Endothelial cell of umbilical vein (primary cell): Measurements from ENCODE around the gene FAM120A. TPM values are rescaled to one million over a fixed set of nuclear protein-coding genes. Genes with fewer than 3 reads are reported as not detected.

ENCODE experiments used
- BruUV-seq: library from RNA; stranded (reverse); fragments of 400-500 nt; replicated peaks from 2 replicates; lab custom pipeline; 2021; lab: Mats Ljungman, UMichigan
- CTCF ChIA-PET: fragments of 300-600, 350-600 bp; sonication (Branson Sonifier 250); formaldehyde crosslinking; loops from one replicate; lab custom pipeline; 2021; ENCODE audit warnings: antibody characterized with exemption, inconsistent platforms; lab: Charles Lee
- POLR2A ChIA-PET: fragments of 300-600, 350-600 bp; sonication (Branson Sonifier 250); formaldehyde crosslinking; loops from one replicate; lab custom pipeline; 2021; ENCODE audit warnings: antibody characterized with exemption, inconsistent platforms; lab: Charles Lee
- DNase-seq: peaks from one replicate; pipeline ENCODE4 v3.0.0-alpha.2; 2011; ENCODE audit warnings: low read depth, low spot score
- FAIRE-seq: peaks from 2 replicates; lab custom pipeline; 2011; peaks lifted over from hg19 to GRCh38; lab: Jason Lieb, UNC
- H2AFZ ChIP-seq: 2 replicates; pipeline ENCODE4 v1.6.0; 2012; ENCODE audit warnings: low read depth, low read length, control low read depth, inconsistent platforms
- H3K27ac ChIP-seq: 2 replicates; pipeline ENCODE4 v1.5.1; 2011; ENCODE audit warnings: low read depth, mild to moderate bottlenecking, control low read depth, low read length, moderate library complexity; ENCODE audit not compliant: insufficient read depth
- H3K27me3 ChIP-seq, 2 experiments: 2 replicates each; pipeline versions ENCODE4 v1.6.0 to v1.6.1; 2011; ENCODE audit warnings: low read length in 2 of 2, mixed read lengths in 1 of 2; ENCODE audit not compliant: control insufficient read depth in 2 of 2, insufficient read depth in 2 of 2
- H3K36me3 ChIP-seq, 2 experiments: 2 replicates in 1 of 2; 3 replicates in 1 of 2; pipeline ENCODE4 v1.5.1; 2011; ENCODE audit warnings: low read length in 2 of 2, mild to moderate bottlenecking in 1 of 2, moderate library complexity in 1 of 2; ENCODE audit not compliant: control insufficient read depth in 2 of 2, insufficient read depth in 2 of 2; ENCODE audit errors: extremely low read depth in 1 of 2
- H3K4me1 ChIP-seq: 3 replicates; pipeline ENCODE4 v1.5.1; 2011; ENCODE audit warnings: mild to moderate bottlenecking, low read length; ENCODE audit not compliant: control insufficient read depth, insufficient read depth; ENCODE audit errors: extremely low read depth
- H3K4me2 ChIP-seq: 2 replicates; pipeline ENCODE4 v1.6.1; 2011; ENCODE audit warnings: low read length, control low read depth, mixed read lengths; ENCODE audit not compliant: insufficient read depth
- H3K4me3 ChIP-seq, 3 experiments: fragments of 200-600 bp in 1 of 3; sonication (generic), shearing (Covaris generic) in 1 of 3; replicated peaks in 1 of 3; 2 replicates each; pipeline ENCODE4 v1.5.1; 2011 to 2016; ENCODE audit warnings: control low read depth in 3 of 3, low read length in 3 of 3, mild to moderate bottlenecking in 2 of 3, inconsistent platforms in 1 of 3, low read depth in 1 of 3, moderate library complexity in 1 of 3; ENCODE audit not compliant: insufficient read depth in 1 of 3
- H3K79me2 ChIP-seq: 2 replicates; pipeline ENCODE4 v1.6.0; 2012; ENCODE audit warnings: low read length, inconsistent platforms; ENCODE audit not compliant: control insufficient read depth, insufficient read depth
- H3K9ac ChIP-seq: replicated peaks from 2 replicates; pipeline ENCODE3; 2011; ENCODE audit warnings: low read length, control low read depth; ENCODE audit not compliant: insufficient read depth; ENCODE audit errors: extremely low read depth
- H3K9me1 ChIP-seq: replicated peaks from 3 replicates; pipeline ENCODE4 v1.6.0; 2011; ENCODE audit warnings: mild to moderate bottlenecking, low read length; ENCODE audit not compliant: control insufficient read depth, insufficient read depth; ENCODE audit errors: extremely low read depth
- H3K9me3 ChIP-seq: replicated peaks from 2 replicates; pipeline ENCODE4 v1.5.1; 2012; ENCODE audit warnings: low read length, inconsistent platforms; ENCODE audit not compliant: control insufficient read depth, insufficient read depth
- H4K20me1 ChIP-seq: replicated peaks from 2 replicates; pipeline ENCODE3; 2011; ENCODE audit warnings: mild to moderate bottlenecking, low read length; ENCODE audit not compliant: control insufficient read depth, insufficient read depth; ENCODE audit errors: extremely low read depth
- EZH2 ChIP-seq: IDR thresholded peaks from 2 replicates; pipeline ENCODE4 v1.6.1; 2012; ENCODE audit warnings: borderline replicate concordance, low read depth, mild to moderate bottlenecking, moderate library complexity, low read length, inconsistent platforms; ENCODE audit not compliant: severe bottlenecking
- FOS ChIP-seq: IDR thresholded peaks from 2 replicates; pipeline ENCODE4 v1.6.1; 2011; ENCODE audit warnings: mild to moderate bottlenecking, low read length, moderate library complexity, borderline replicate concordance; ENCODE audit not compliant: insufficient read depth
- GATA2 ChIP-seq: IDR thresholded peaks from 2 replicates; pipeline ENCODE4 v1.7.0; 2011; ENCODE audit warnings: low read depth, mild to moderate bottlenecking, moderate library complexity, mixed read lengths, low read length; ENCODE audit not compliant: insufficient read length, insufficient read depth
- JUN ChIP-seq: IDR thresholded peaks from 2 replicates; pipeline ENCODE4 v1.6.1; 2011; ENCODE audit warnings: borderline replicate concordance, low read depth; ENCODE audit not compliant: insufficient read length, insufficient read depth
- MYC ChIP-seq: IDR thresholded peaks from one replicate; pipeline ENCODE4 v1.6.1; 2011; ENCODE audit warnings: mild to moderate bottlenecking, low read depth, low read length
- POLR2A ChIP-seq: IDR thresholded peaks from 2 replicates; pipeline ENCODE4 v1.6.1; 2012; ENCODE audit warnings: low read depth, mild to moderate bottlenecking, control low read depth, low read length
- POLR2AphosphoS5 ChIP-seq: IDR thresholded peaks from 2 replicates; pipeline ENCODE4 v1.6.1; 2012; ENCODE audit warnings: low read depth, mild to moderate bottlenecking, control low read depth, low read length, moderate library complexity; ENCODE audit not compliant: insufficient read depth
- dilution Hi-C: fragments of 300-500 bp; cut with MboI; formaldehyde crosslinking; loops from one replicate; pipeline ENCODE4 v1.15.0; 2019; ENCODE audit warnings: low sequenced_read_pairs; ENCODE audit not compliant: extremely low pct_ligation_motif_present
- intact Hi-C: fragments of 100-400 bp; cut with micrococcal nuclease; formaldehyde crosslinking; loops from one replicate; pipeline ENCODE4 v1.10.0; 2022
- polyA plus RNA-seq, 4 experiments: library from polyadenylated mRNA; depleted of rRNA in 3 of 4; stranded (reverse) in 3 of 4; unstranded in 1 of 4; fragments of >200 nt; gene quantifications; 2 replicates each; pipeline versions ENCODE4 v1.2.1 to v1.2.3, GENCODE V29; 2011 to 2012; ENCODE audit warnings: missing spikeins in 1 of 4
- total RNA-seq: library from RNA; stranded (reverse); gene quantifications from 2 replicates; pipeline ENCODE4 v1.2.3, GENCODE V29; 2021
- TF ChIP-seq, protein P1 (sequence below): IDR thresholded peaks from 2 replicates; pipeline ENCODE4 v1.6.1; 2011; ENCODE audit not compliant: insufficient read depth, insufficient read length
- TF ChIP-seq, protein P2 (sequence below), 2 donors: IDR thresholded peaks; 1 replicate in 1 of 2; 2 replicates in 1 of 2; pipeline ENCODE4 v1.5.1; 2011; ENCODE audit warnings: low read length in 2 of 2, mild to moderate bottlenecking in 2 of 2, moderate library complexity in 2 of 2, control low read depth in 1 of 2, inconsistent platforms in 1 of 2, low read depth in 1 of 2; ENCODE audit not compliant: insufficient read depth in 1 of 2; ENCODE audit errors: extremely low read depth in 1 of 2

The FAM120A gene
- total and polyA plus RNA-seq, 2 donors (not counting 3 experiments of a cell fraction or from before 2014, with no cell fraction given): 66.8 to 126 TPM

DNA sequence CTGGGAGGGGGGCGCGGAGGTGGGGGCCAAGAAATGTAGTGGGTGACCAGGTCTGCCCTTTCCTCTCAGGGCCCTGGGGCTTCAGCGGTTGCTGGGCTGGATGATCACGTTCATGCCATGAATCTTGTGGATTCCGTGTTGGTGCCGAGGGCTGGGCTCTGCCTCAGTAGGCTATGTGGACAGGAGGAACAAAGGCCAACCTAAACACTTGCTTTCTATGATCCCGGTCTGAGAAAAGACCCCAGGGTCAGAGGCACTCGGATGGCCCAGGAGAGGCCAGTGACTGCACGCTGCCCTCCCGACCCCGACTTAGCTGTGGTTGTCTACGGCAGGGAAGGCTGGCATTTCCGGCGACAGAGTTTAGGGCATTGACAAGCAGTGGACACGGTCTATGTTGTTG is 151.5 kb downstream of the FAM120A start:
- intact Hi-C loops: no loop called here
- FAIRE-seq (no peak), DNase-seq (no peak)
- Histone ChIP-seq H3K27ac (no peak overlapping the region), H3K4me3 (no peak overlapping the region), H3K4me1 (no peaks in the 10 kb centered on the region), H3K4me2 (no peak overlapping the region), H3K9me3 (no peaks in the 10 kb centered on the region), H3K79me2 (peaks cover 19% of the 10 kb centered on the region), H3K27me3 (no peaks in the 10 kb centered on the region), H3K9me1 (no peaks in the 10 kb centered on the region), H3K36me3 (no peaks in the 10 kb centered on the region), H4K20me1 (no peaks in the 10 kb centered on the region), H2AFZ (no peak overlapping the region), H3K9ac (no peak overlapping the region)
- CTCF ChIA-PET: no interaction called here
- POLR2A ChIA-PET: no interaction called here
- BruUV-seq: no TSS peak
- dilution Hi-C loops: no loop called here
- TF ChIP-seq, protein P1, sequence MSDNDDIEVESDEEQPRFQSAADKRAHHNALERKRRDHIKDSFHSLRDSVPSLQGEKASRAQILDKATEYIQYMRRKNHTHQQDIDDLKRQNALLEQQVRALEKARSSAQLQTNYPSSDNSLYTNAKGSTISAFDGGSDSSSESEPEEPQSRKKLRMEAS: no peak
- no peak for TF ChIP-seq EZH2
- no peak for TF ChIP-seq POLR2A

DNA sequence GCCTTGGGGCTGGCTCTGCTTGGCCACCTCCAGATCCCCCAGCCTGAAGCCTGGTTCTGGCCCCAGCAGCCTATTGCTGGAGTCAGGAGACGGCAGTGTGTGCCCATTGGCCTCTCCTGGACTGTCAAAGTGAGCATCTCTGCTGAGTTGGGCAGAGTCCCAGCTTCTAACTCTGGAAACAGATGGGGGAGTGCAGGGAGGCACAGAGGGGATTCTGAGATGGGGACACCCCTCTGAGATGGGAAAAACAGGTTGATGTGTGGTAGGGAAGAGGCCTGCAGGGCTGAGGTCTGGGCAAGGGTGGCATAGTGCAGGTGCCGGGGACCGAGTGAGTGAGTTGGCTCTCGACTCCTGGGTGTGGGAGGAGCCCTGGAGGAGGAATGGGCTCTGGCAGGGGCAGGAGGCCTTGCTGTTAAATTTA is 152.4 kb downstream of the FAM120A start:
- intact Hi-C loops (no loop called here), dilution Hi-C loops (no loop called here)
- H2AFZ ChIP-seq: no peak overlapping the region
- BruUV-seq: no TSS peak
- no peak for TF ChIP-seq GATA2
- no peak for TF ChIP-seq POLR2AphosphoS5
- no peak for TF ChIP-seq POLR2A
- TF ChIP-seq FOS: no peak
- TF ChIP-seq, protein P2, sequence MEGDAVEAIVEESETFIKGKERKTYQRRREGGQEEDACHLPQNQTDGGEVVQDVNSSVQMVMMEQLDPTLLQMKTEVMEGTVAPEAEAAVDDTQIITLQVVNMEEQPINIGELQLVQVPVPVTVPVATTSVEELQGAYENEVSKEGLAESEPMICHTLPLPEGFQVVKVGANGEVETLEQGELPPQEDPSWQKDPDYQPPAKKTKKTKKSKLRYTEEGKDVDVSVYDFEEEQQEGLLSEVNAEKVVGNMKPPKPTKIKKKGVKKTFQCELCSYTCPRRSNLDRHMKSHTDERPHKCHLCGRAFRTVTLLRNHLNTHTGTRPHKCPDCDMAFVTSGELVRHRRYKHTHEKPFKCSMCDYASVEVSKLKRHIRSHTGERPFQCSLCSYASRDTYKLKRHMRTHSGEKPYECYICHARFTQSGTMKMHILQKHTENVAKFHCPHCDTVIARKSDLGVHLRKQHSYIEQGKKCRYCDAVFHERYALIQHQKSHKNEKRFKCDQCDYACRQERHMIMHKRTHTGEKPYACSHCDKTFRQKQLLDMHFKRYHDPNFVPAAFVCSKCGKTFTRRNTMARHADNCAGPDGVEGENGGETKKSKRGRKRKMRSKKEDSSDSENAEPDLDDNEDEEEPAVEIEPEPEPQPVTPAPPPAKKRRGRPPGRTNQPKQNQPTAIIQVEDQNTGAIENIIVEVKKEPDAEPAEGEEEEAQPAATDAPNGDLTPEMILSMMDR (IDR thresholded peaks at IDR 0.05; ENCODE audit: extremely low read depth in 1 of 2, insufficient read depth in 1 of 2, low read depth in 1 of 2, low read length in 2 of 2): no peak
- TF ChIP-seq, protein P1: no peak
- no peak for TF ChIP-seq JUN
- no peak for TF ChIP-seq MYC
- TF ChIP-seq EZH2: no peak
- H3K27ac ChIP-seq: no peak overlapping the region
- H3K4me3 ChIP-seq: no peak overlapping the region
- H3K4me2 ChIP-seq: no peak overlapping the region
- H3K9ac ChIP-seq: no peak overlapping the region
- H3K4me1 ChIP-seq: no peaks in the 10 kb centered on the region
- FAIRE-seq (no peak), DNase-seq (no peak)
- no peaks in the 10 kb centered on the region for H3K9me1 ChIP-seq
- no peaks in the 10 kb centered on the region for H3K27me3 ChIP-seq
- no peaks in the 10 kb centered on the region for H3K36me3 ChIP-seq
- ChIA-PET POLR2A (no interaction called here), CTCF (no interaction called here)
- no peaks in the 10 kb centered on the region for H3K9me3 ChIP-seq
- H3K79me2 ChIP-seq: peaks cover 20% of the 10 kb centered on the region
- H4K20me1 ChIP-seq: no peaks in the 10 kb centered on the region
